Bronchial epithelial cell (primary cell): ENCODE results near the gene TYRP1. TPM values are rescaled to one million over a fixed set of nuclear protein-coding genes. Genes with fewer than 3 reads are reported as not detected.

Source experiments
- DNase-seq: peaks from one replicate; pipeline ENCODE4 v3.0.0-alpha.2; 2010; ENCODE audit warnings: low read depth
- FAIRE-seq: peaks from 2 replicates; lab custom pipeline; 2011; peaks lifted over from hg19 to GRCh38; lab: Jason Lieb, UNC
- H3K27me3 ChIP-seq: 2 replicates; pipeline ENCODE4 v1.5.1; 2011; ENCODE audit warnings: low read length; ENCODE audit not compliant: control insufficient read depth, insufficient read depth
- H3K36me3 ChIP-seq: 2 replicates; pipeline ENCODE4 v1.5.1; 2011; ENCODE audit warnings: low read length; ENCODE audit not compliant: control insufficient read depth, insufficient read depth
- H3K4me3 ChIP-seq: 2 replicates; pipeline ENCODE4 v1.5.1; 2011; ENCODE audit warnings: mild to moderate bottlenecking, low read depth, low read length, control low read depth
- total RNA-seq: library from RNA; depleted of rRNA; stranded (reverse); fragments of >200 nt; gene quantifications from 2 replicates; pipeline ENCODE4 v1.2.1, GENCODE V29; 2014
- TF ChIP-seq, protein P1 (sequence below): IDR thresholded peaks from 2 replicates; pipeline ENCODE4 v1.5.1; 2011; ENCODE audit warnings: mild to moderate bottlenecking, moderate library complexity, low read length, control low read depth, inconsistent platforms; ENCODE audit not compliant: insufficient read depth, severe bottlenecking

The TYRP1 gene, protein sequence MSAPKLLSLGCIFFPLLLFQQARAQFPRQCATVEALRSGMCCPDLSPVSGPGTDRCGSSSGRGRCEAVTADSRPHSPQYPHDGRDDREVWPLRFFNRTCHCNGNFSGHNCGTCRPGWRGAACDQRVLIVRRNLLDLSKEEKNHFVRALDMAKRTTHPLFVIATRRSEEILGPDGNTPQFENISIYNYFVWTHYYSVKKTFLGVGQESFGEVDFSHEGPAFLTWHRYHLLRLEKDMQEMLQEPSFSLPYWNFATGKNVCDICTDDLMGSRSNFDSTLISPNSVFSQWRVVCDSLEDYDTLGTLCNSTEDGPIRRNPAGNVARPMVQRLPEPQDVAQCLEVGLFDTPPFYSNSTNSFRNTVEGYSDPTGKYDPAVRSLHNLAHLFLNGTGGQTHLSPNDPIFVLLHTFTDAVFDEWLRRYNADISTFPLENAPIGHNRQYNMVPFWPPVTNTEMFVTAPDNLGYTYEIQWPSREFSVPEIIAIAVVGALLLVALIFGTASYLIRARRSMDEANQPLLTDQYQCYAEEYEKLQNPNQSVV
- total RNA-seq = not detected in 2 replicates

DNA sequence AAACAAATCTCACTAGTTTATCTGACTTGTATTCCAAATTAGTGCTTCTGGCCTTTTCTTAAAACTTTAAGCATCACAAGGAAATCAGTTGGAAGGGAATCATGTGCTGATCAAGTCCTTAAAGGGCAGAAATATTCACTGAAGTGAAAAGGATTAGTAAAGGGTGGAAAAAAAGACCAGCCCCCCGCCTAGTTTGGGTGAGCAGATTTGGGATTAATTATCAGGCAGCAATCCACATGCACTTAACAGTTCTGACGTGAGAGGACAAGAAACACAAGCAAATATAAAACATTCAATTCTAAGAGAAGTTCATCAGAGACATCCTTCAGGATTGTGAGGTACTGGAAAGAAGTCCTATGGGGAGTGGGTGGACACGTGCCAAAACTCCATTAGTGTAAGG, at the start of gene TYRP1:
TYRP1 (plus strand) TSS at position 245 of the 400 bp plus-strand sequence. CDS start 612 bp downstream, outside the sequence.
- H3K4me3 ChIP-seq = no peak within 1 kb of the TSS
- no peaks in the 10 kb centered on the region for H3K36me3 ChIP-seq
- no peak for FAIRE-seq
- DNase-seq = no peak
- TF ChIP-seq, protein P1, sequence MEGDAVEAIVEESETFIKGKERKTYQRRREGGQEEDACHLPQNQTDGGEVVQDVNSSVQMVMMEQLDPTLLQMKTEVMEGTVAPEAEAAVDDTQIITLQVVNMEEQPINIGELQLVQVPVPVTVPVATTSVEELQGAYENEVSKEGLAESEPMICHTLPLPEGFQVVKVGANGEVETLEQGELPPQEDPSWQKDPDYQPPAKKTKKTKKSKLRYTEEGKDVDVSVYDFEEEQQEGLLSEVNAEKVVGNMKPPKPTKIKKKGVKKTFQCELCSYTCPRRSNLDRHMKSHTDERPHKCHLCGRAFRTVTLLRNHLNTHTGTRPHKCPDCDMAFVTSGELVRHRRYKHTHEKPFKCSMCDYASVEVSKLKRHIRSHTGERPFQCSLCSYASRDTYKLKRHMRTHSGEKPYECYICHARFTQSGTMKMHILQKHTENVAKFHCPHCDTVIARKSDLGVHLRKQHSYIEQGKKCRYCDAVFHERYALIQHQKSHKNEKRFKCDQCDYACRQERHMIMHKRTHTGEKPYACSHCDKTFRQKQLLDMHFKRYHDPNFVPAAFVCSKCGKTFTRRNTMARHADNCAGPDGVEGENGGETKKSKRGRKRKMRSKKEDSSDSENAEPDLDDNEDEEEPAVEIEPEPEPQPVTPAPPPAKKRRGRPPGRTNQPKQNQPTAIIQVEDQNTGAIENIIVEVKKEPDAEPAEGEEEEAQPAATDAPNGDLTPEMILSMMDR = no peak
- H3K27me3 ChIP-seq = no peaks in the 10 kb centered on the region

DNA sequence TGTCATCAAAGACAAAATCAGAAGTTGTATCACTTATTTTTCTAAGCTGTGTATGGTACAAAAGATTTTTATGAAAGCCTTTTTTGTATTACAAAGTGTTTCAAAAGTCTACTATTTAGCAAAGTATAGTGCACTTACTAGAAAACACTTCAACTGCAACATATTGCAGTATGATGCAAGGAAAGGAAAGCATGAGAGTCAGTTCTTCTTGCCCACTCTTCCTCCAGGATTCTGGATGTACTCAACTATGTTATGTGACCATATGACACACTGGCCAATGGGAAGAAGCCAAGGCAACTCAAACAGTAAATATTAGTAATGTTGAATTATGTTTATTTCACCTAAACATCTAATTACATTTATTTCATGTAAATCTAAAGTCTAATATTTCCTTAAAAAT, 49.5 kb upstream of the TYRP1 start:
- DNase-seq (no peak), FAIRE-seq (no peak)
- no peaks in the 10 kb centered on the region for H3K27me3 ChIP-seq
- no peaks in the 10 kb centered on the region for H3K36me3 ChIP-seq
- H3K4me3 ChIP-seq = no peak overlapping the region
- TF ChIP-seq, protein P1 = no peak

DNA sequence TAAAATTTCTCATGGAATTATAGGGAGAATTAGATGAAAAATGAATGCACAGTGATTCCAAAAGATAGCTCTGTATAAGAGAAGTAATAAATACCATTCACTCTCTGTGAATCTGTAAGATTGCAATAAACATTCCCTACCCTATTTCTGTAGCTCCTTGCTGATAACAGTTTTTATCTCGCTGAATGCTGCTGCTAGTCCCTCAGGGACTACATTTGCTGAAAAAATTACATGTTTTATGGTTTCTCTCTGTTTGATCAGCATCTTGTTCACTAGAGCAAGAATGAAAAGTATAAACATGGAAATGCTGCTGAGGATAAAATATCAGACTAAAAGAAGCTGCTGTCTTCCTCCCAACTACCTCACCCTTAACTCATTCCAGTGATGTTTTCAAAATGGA, 44.3 kb upstream of the TYRP1 start:
- Histone ChIP-seq H3K4me3 (no peak overlapping the region), H3K27me3 (no peaks in the 10 kb centered on the region), H3K36me3 (no peaks in the 10 kb centered on the region)
- DNase-seq (no peak), FAIRE-seq (no peak)
- TF ChIP-seq, protein P1 = no peak

DNA sequence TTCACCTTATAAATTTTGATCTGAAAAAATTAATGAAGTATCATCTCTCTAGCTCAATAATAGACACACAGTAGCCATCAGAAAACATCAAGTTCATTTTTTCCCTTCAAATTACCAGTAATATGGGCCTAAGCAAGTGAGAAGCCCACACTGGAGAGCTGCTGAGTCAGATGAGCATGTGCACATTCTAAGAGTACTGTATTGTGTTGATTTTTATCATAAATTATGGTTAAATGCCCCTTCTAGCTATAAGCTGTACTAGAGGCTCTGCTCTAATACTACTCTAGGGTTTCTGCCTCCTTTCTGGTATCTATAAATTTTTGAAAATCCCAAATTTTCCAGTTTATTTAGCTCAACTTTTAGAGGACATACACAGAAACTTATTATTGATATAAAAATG, 42.1 kb upstream of the TYRP1 start:
- no peak for DNase-seq
- Histone ChIP-seq H3K4me3 (no peak overlapping the region), H3K36me3 (no peaks in the 10 kb centered on the region), H3K27me3 (no peaks in the 10 kb centered on the region)
- no peak for FAIRE-seq
- TF ChIP-seq, protein P1 = no peak

DNA sequence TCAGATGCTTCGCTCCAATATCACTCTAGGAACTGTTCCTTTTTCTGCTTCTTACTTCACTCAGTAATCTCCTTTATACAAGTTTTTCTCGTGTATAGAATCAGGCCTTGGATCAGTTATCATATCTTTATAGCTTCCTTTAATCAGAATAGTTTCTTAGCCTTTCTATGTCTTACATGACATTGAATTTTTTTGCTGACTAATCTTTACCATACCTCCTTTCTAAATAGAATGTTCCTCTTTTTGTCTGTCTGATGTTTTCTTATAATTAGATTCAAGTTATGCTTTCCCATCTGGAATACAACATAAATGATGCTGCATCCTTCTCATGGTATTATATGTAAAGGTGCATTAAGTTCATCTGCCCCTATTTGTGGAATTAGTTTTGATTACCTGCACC, 40.2 kb upstream of the TYRP1 start:
- DNase-seq (no peak), FAIRE-seq (no peak)

More for the DNA sequence above, 40.2 kb upstream of the TYRP1 start:
- TF ChIP-seq, protein P1 = no peak
- Histone ChIP-seq H3K27me3 (no peaks in the 10 kb centered on the region), H3K36me3 (no peaks in the 10 kb centered on the region), H3K4me3 (no peak overlapping the region)
